ENCODE measurements around the gene ZDHHC7.
A peak's percentile ranks its signal among the peaks of the same experiment; 100 is the strongest.

ZDHHC7 gene

GRCh38 chr16:84957792-84958191 is 53.5 kb downstream of the ZDHHC7 start:
- H3K27ac ChIP-seq (ENCODE audit: low read depth, low read length) = no peak overlapping the region
- peak overlapping the region; percentile 66 for H3K14ac ChIP-seq (ENCODE audit: low read length)
- H3K4ac ChIP-seq (ENCODE audit: low read depth, low read length) = peak overlapping the region; percentile 53
- H3K4me3 ChIP-seq (ENCODE audit: low read depth, low read length) = no peak overlapping the region
- WGBS (ENCODE audit: extremely low coverage, insufficient coverage, insufficient read length) = no CpG with 5 or more reads among the region's 1 CpG
- peak overlapping the region; percentile 63 for H4K91ac ChIP-seq (ENCODE audit: low read depth, low read length)
- H3K23ac ChIP-seq (ENCODE audit: low read length) = no peak overlapping the region
- H4K12ac ChIP-seq (ENCODE audit: low read depth, low read length) = no peak overlapping the region
- no peaks in the 10 kb centered on the region for H3K36me3 ChIP-seq (ENCODE audit: control insufficient read depth in 1 of 2, insufficient read depth in 2 of 2, low read length in 2 of 2)
- peaks cover 20 to 31% of the 10 kb centered on the region in 2 experiments for H3K4me1 ChIP-seq (ENCODE audit: control insufficient read depth in 1 of 2, insufficient read depth in 2 of 2, low read length in 2 of 2)
- no peak overlapping the region for H3K9ac ChIP-seq (ENCODE audit: low read length)
- peak overlapping the region; percentile 3 for H2BK12ac ChIP-seq (ENCODE audit: low read length)
- no peak overlapping the region for H2AFZ ChIP-seq (ENCODE audit: insufficient read depth, low read length, poor library complexity)
- H2BK120ac ChIP-seq (ENCODE audit: insufficient read depth, low read length, poor library complexity) = peak overlapping the region; percentile 56
- peak overlapping the region; percentile 36 for H2BK5ac ChIP-seq (ENCODE audit: low read depth, low read length, poor library complexity)
- H3K27me3 ChIP-seq (ENCODE audit: insufficient read depth, low read length) = no peaks in the 10 kb centered on the region
- H3K9me3 ChIP-seq (ENCODE audit: insufficient read depth, low read depth, low read length) = no peaks in the 10 kb centered on the region
- H4K8ac ChIP-seq (ENCODE audit: low read depth, low read length) = no peak overlapping the region
- H3K4me2 ChIP-seq (ENCODE audit: low read length) = no peak overlapping the region
- peaks cover 11% of the 10 kb centered on the region for H3K79me2 ChIP-seq (ENCODE audit: control insufficient read depth, insufficient read depth, low read length, poor library complexity)
- DNase-seq = no peak
- H2AK5ac ChIP-seq (ENCODE audit: low read length) = peak overlapping the region; percentile 91
- H3K79me1 ChIP-seq (ENCODE audit: low read length) = peaks cover 41% of the 10 kb centered on the region
- peak overlapping the region; percentile 46 for H3K18ac ChIP-seq (ENCODE audit: low read length)

GRCh38 chr16:84957192-84957591 is 54.1 kb downstream of the ZDHHC7 start:
- Histone ChIP-seq H3K23ac (ENCODE audit: low read length) (no peak overlapping the region), H3K36me3 (ENCODE audit: control insufficient read depth in 1 of 2, insufficient read depth in 2 of 2, low read length in 2 of 2) (no peaks in the 10 kb centered on the region), H3K9ac (ENCODE audit: low read length) (no peak overlapping the region), H4K12ac (ENCODE audit: low read depth, low read length) (no peak overlapping the region), H3K79me2 (ENCODE audit: control insufficient read depth, insufficient read depth, low read length, poor library complexity) (peaks cover 11% of the 10 kb centered on the region), H2AFZ (ENCODE audit: insufficient read depth, low read length, poor library complexity) (no peak overlapping the region), H4K8ac (ENCODE audit: low read depth, low read length) (no peak overlapping the region), H3K18ac (ENCODE audit: low read length) (no peak overlapping the region), H3K27me3 (ENCODE audit: insufficient read depth, low read length) (no peaks in the 10 kb centered on the region), H2AK5ac (ENCODE audit: low read length) (peak overlapping the region; percentile 31), H3K4me2 (ENCODE audit: low read length) (no peak overlapping the region), H4K91ac (ENCODE audit: low read depth, low read length) (peak overlapping the region; percentile 76), H3K79me1 (ENCODE audit: low read length) (peaks cover 42% of the 10 kb centered on the region), H3K14ac (ENCODE audit: low read length) (no peak overlapping the region), H3K4ac (ENCODE audit: low read depth, low read length) (no peak overlapping the region), H2BK5ac (ENCODE audit: low read depth, low read length, poor library complexity) (no peak overlapping the region), H3K27ac (ENCODE audit: low read depth, low read length) (no peak overlapping the region), H3K4me1 (ENCODE audit: control insufficient read depth in 1 of 2, insufficient read depth in 2 of 2, low read length in 2 of 2) (peaks cover 18 to 32% of the 10 kb centered on the region in 2 experiments), H3K4me3 (ENCODE audit: low read depth, low read length) (no peak overlapping the region), H2BK12ac (ENCODE audit: low read length) (peak overlapping the region; percentile 30), H2BK120ac (ENCODE audit: insufficient read depth, low read length, poor library complexity) (peak overlapping the region; percentile 45), H3K9me3 (ENCODE audit: insufficient read depth, low read depth, low read length) (no peaks in the 10 kb centered on the region)
- WGBS (ENCODE audit: extremely low coverage, insufficient coverage, insufficient read length) = no CpG with 5 or more reads among the region's 5 CpGs
- DNase-seq = no peak

- H4K91ac ChIP-seq (ENCODE audit: low read depth, low read length) = peak overlapping the region; percentile 99
- H3K79me1 ChIP-seq (ENCODE audit: low read length) = peaks cover 53% of the 10 kb centered on the region
- no peaks in the 10 kb centered on the region for H3K36me3 ChIP-seq (ENCODE audit: control insufficient read depth in 1 of 2, insufficient read depth in 2 of 2, low read length in 2 of 2)
- H3K27ac ChIP-seq (ENCODE audit: low read depth, low read length) = no peak overlapping the region
- H2BK12ac ChIP-seq (ENCODE audit: low read length) = peak overlapping the region; percentile 92
- peak overlapping the region; percentile 9 for H2AFZ ChIP-seq (ENCODE audit: insufficient read depth, low read length, poor library complexity)
- H3K27me3 ChIP-seq (ENCODE audit: insufficient read depth, low read length) = no peaks in the 10 kb centered on the region
- H3K9ac ChIP-seq (ENCODE audit: low read length) = no peak overlapping the region
- peak overlapping the region; percentile 25 for H4K12ac ChIP-seq (ENCODE audit: low read depth, low read length)
- DNase-seq = no peak
- peak overlapping the region; percentile 67 for H3K14ac ChIP-seq (ENCODE audit: low read length)
- no peak overlapping the region for H3K4me2 ChIP-seq (ENCODE audit: low read length)
- H3K23ac ChIP-seq (ENCODE audit: low read length) = no peak overlapping the region
- H3K4me3 ChIP-seq (ENCODE audit: low read depth, low read length) = no peak overlapping the region
- H2BK5ac ChIP-seq (ENCODE audit: low read depth, low read length, poor library complexity) = peak overlapping the region; percentile 91
- peak overlapping the region; percentile 92 for H2AK5ac ChIP-seq (ENCODE audit: low read length)
- peaks cover 3% of the 10 kb centered on the region for H3K9me3 ChIP-seq (ENCODE audit: insufficient read depth, low read depth, low read length)
- H3K4ac ChIP-seq (ENCODE audit: low read depth, low read length) = peak overlapping the region; percentile 68
- peaks cover 13% of the 10 kb centered on the region for H3K79me2 ChIP-seq (ENCODE audit: control insufficient read depth, insufficient read depth, low read length, poor library complexity)
- peaks cover 22 to 34% of the 10 kb centered on the region in 2 experiments for H3K4me1 ChIP-seq (ENCODE audit: control insufficient read depth in 1 of 2, insufficient read depth in 2 of 2, low read length in 2 of 2)
- H4K8ac ChIP-seq (ENCODE audit: low read depth, low read length) = peak overlapping the region; percentile 63
- peak overlapping the region; percentile 95 for H2BK120ac ChIP-seq (ENCODE audit: insufficient read depth, low read length, poor library complexity)
- peak overlapping the region; percentile 20 for H3K18ac ChIP-seq (ENCODE audit: low read length)
- WGBS (ENCODE audit: extremely low coverage, insufficient coverage, insufficient read length) = no CpG with 5 or more reads among the region's 6 CpGs
Observed at GRCh38 chr16:84955427-84955826, 55.9 kb downstream of the ZDHHC7 start.

GRCh38 chr16:84953190-84953746 is 58.1 kb downstream of the ZDHHC7 start:
- peak overlapping the region; percentile 51 for H2AK5ac ChIP-seq (ENCODE audit: low read length)
- H2BK12ac ChIP-seq (ENCODE audit: low read length) = peak overlapping the region; percentile 93
- peak overlapping the region; percentile 82 for H4K8ac ChIP-seq (ENCODE audit: low read depth, low read length)
- H2BK120ac ChIP-seq (ENCODE audit: insufficient read depth, low read length, poor library complexity) = peak overlapping the region; percentile 95
- peaks cover 60% of the 10 kb centered on the region for H3K79me1 ChIP-seq (ENCODE audit: low read length)
- no peak overlapping the region for H3K4me3 ChIP-seq (ENCODE audit: low read depth, low read length)
- H3K27ac ChIP-seq (ENCODE audit: low read depth, low read length) = peak overlapping the region; percentile 97
- peaks cover 26 to 40% of the 10 kb centered on the region in 2 experiments for H3K4me1 ChIP-seq (ENCODE audit: control insufficient read depth in 1 of 2, insufficient read depth in 2 of 2, low read length in 2 of 2)
- H3K9me3 ChIP-seq (ENCODE audit: insufficient read depth, low read depth, low read length) = peaks cover 3% of the 10 kb centered on the region
- peak overlapping the region; percentile 93 for H3K18ac ChIP-seq (ENCODE audit: low read length)
- no peak for DNase-seq
- WGBS (ENCODE audit: extremely low coverage, insufficient coverage, insufficient read length) = no CpG with 5 or more reads among the region's 9 CpGs
- H3K9ac ChIP-seq (ENCODE audit: low read length) = no peak overlapping the region
- no peaks in the 10 kb centered on the region for H3K27me3 ChIP-seq (ENCODE audit: insufficient read depth, low read length)
- no peak overlapping the region for H2AFZ ChIP-seq (ENCODE audit: insufficient read depth, low read length, poor library complexity)
- peak overlapping the region; percentile 99 for H4K91ac ChIP-seq (ENCODE audit: low read depth, low read length)
- no peak overlapping the region for H3K23ac ChIP-seq (ENCODE audit: low read length)
- H3K14ac ChIP-seq (ENCODE audit: low read length) = peak overlapping the region; percentile 79
- peak overlapping the region; percentile 87 for H3K4ac ChIP-seq (ENCODE audit: low read depth, low read length)
- peak overlapping the region; percentile 91 for H2BK5ac ChIP-seq (ENCODE audit: low read depth, low read length, poor library complexity)
- H3K36me3 ChIP-seq (ENCODE audit: control insufficient read depth in 1 of 2, insufficient read depth in 2 of 2, low read length in 2 of 2) = no peaks in the 10 kb centered on the region
- H3K79me2 ChIP-seq (ENCODE audit: control insufficient read depth, insufficient read depth, low read length, poor library complexity) = peaks cover 13% of the 10 kb centered on the region
- H4K12ac ChIP-seq (ENCODE audit: low read depth, low read length) = peak overlapping the region; percentile 75
- H3K4me2 ChIP-seq (ENCODE audit: low read length) = peak overlapping the region; percentile 12
